Measurements from ENCODE around the gene SMARCAD1.

The SMARCAD1 gene

GRCh38 chr4:94202769-94203168 lies 4.9 kb upstream of the SMARCAD1 start:
- Histone ChIP-seq H2BK5ac (ENCODE audit: low read length) (no peak overlapping the region), H4K91ac (ENCODE audit: low read depth, low read length, poor library complexity) (no peak overlapping the region), H3K14ac (ENCODE audit: low read length) (no peak overlapping the region), H2BK12ac (ENCODE audit: low read length) (no peak overlapping the region), H3K36me3 (replicated peaks in 1 of 2; ENCODE audit: control insufficient read depth in 2 of 2, insufficient read depth in 2 of 2, low read length in 2 of 2) (no peaks in the 10 kb centered on the region), H3K4me1 (ENCODE audit: control insufficient read depth in 2 of 2, insufficient read depth in 1 of 2, low read depth in 1 of 2, low read length in 2 of 2) (no peaks in the 10 kb centered on the region), H3K27me3 (ENCODE audit: control insufficient read depth in 3 of 3, insufficient read depth in 3 of 3, low read depth in 1 of 3, low read length in 3 of 3) (no peaks in the 10 kb centered on the region), H2BK15ac (ENCODE audit: low read length) (no peak overlapping the region), H3K27ac (replicated peaks; ENCODE audit: low read length) (no peak overlapping the region), H3K4ac (ENCODE audit: low read length) (no peak overlapping the region), H2AK5ac (ENCODE audit: low read depth, low read length) (no peak overlapping the region), H2BK120ac (ENCODE audit: low read depth, low read length) (no peak overlapping the region), H3K9me3 (replicated peaks in 1 of 2; ENCODE audit: control insufficient read depth in 2 of 2, insufficient read depth in 1 of 2, low read depth in 1 of 2, low read length in 2 of 2) (no peaks in the 10 kb centered on the region), H2AFZ (ENCODE audit: low read length) (no peak overlapping the region), H3K4me3 (ENCODE audit: low read length in 2 of 2) (no peak overlapping the region), H3K9ac (ENCODE audit: low read depth, low read length, poor library complexity) (no peak overlapping the region), H4K8ac (ENCODE audit: low read depth, low read length) (no peak overlapping the region), H3K18ac (ENCODE audit: low read length) (no peak overlapping the region), H3K4me2 (ENCODE audit: insufficient read depth, low read length, poor library complexity, severe bottlenecking) (no peak overlapping the region), H3K23ac (ENCODE audit: low read depth, low read length, poor library complexity) (no peak overlapping the region), H3K79me1 (ENCODE audit: low read depth, low read length) (no peaks in the 10 kb centered on the region)
- no peak for DNase-seq (ENCODE audit: low spot score)
- no CpG with 5 or more reads among the region's 3 CpGs for WGBS, 2 donors (ENCODE audit: extremely low coverage in 2 of 2, insufficient read length in 2 of 2, insufficient replicate concordance in 1 of 2)

GRCh38 chr4:94208266-94208665 lies 601 bp downstream of the SMARCAD1 start:
- H3K27me3 ChIP-seq (ENCODE audit: control insufficient read depth in 3 of 3, insufficient read depth in 3 of 3, low read depth in 1 of 3, low read length in 3 of 3): no peaks in the 10 kb centered on the region
- H2BK120ac ChIP-seq (ENCODE audit: low read depth, low read length): no peak overlapping the region
- H3K14ac ChIP-seq (ENCODE audit: low read length): no peak overlapping the region
- H3K27ac ChIP-seq (replicated peaks; ENCODE audit: low read length): no peak overlapping the region
- peaks cover 6 to 46% of the 10 kb centered on the region in 2 donors for H3K36me3 ChIP-seq (replicated peaks in 1 of 2; ENCODE audit: control insufficient read depth in 2 of 2, insufficient read depth in 2 of 2, low read length in 2 of 2)
- no peak overlapping the region for H3K23ac ChIP-seq (ENCODE audit: low read depth, low read length, poor library complexity)
- peaks cover 0 to under 1% of the 10 kb centered on the region in 2 donors for H3K9me3 ChIP-seq (replicated peaks in 1 of 2; ENCODE audit: control insufficient read depth in 2 of 2, insufficient read depth in 1 of 2, low read depth in 1 of 2, low read length in 2 of 2)
- H4K8ac ChIP-seq (ENCODE audit: low read depth, low read length): no peak overlapping the region
- no peaks in the 10 kb centered on the region for H3K79me1 ChIP-seq (ENCODE audit: low read depth, low read length)
- H2BK15ac ChIP-seq (ENCODE audit: low read length): no peak overlapping the region
- DNase-seq (ENCODE audit: low spot score): no peak
- peak overlapping the region; percentile 48 for H3K4me2 ChIP-seq (ENCODE audit: insufficient read depth, low read length, poor library complexity, severe bottlenecking)
- H3K4ac ChIP-seq (ENCODE audit: low read length): no peak overlapping the region
- H3K4me3 ChIP-seq (ENCODE audit: low read length in 2 of 2): peak overlapping the region; percentile 61 to 93
- no peak overlapping the region for H2AK5ac ChIP-seq (ENCODE audit: low read depth, low read length)
- H3K18ac ChIP-seq (ENCODE audit: low read length): no peak overlapping the region
- no peak overlapping the region for H4K91ac ChIP-seq (ENCODE audit: low read depth, low read length, poor library complexity)
- no peak overlapping the region for H3K9ac ChIP-seq (ENCODE audit: low read depth, low read length, poor library complexity)
- WGBS, 2 donors (ENCODE audit: extremely low coverage in 2 of 2, insufficient read length in 2 of 2, insufficient replicate concordance in 1 of 2): no CpG with 5 or more reads among the region's 5 CpGs
- peak overlapping the region; percentile 94 for H2AFZ ChIP-seq (ENCODE audit: low read length)
- H3K4me1 ChIP-seq (ENCODE audit: control insufficient read depth in 2 of 2, insufficient read depth in 1 of 2, low read depth in 1 of 2, low read length in 2 of 2): peaks cover 4 to 8% of the 10 kb centered on the region in 2 donors
- H2BK5ac ChIP-seq (ENCODE audit: low read length): no peak overlapping the region
- no peak overlapping the region for H2BK12ac ChIP-seq (ENCODE audit: low read length)

DNA sequence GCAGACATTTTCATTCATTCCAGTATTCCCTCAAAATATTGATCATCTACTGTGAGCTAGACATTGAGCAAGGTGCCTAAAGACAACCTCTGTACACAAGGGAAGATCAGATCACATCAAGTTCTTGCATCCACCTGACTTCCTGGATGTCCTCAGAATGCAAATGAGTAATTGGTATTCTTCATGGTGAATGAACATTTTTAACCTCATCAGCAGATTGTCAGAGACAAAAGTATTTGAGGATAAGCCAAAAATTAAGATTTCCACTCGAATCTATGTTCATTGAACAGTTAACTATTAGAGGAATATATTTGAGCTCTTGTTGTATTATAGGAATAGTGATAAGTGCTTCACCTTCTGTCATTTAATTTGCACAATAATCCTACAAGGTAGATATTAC lies 1.3 kb downstream of the SMARCAD1 start:
- Histone ChIP-seq H4K91ac (ENCODE audit: low read depth, low read length, poor library complexity) (no peak overlapping the region), H3K9ac (ENCODE audit: low read depth, low read length, poor library complexity) (no peak overlapping the region), H3K27me3 (ENCODE audit: control insufficient read depth in 3 of 3, insufficient read depth in 3 of 3, low read depth in 1 of 3, low read length in 3 of 3) (no peaks in the 10 kb centered on the region), H3K36me3 (replicated peaks in 1 of 2; ENCODE audit: control insufficient read depth in 2 of 2, insufficient read depth in 2 of 2, low read length in 2 of 2) (peaks cover 9 to 53% of the 10 kb centered on the region in 2 donors), H2BK120ac (ENCODE audit: low read depth, low read length) (no peak overlapping the region), H2BK12ac (ENCODE audit: low read length) (no peak overlapping the region), H3K4me1 (ENCODE audit: control insufficient read depth in 2 of 2, insufficient read depth in 1 of 2, low read depth in 1 of 2, low read length in 2 of 2) (peaks cover 4 to 8% of the 10 kb centered on the region in 2 donors), H3K4me2 (ENCODE audit: insufficient read depth, low read length, poor library complexity, severe bottlenecking) (no peak overlapping the region), H3K9me3 (replicated peaks in 1 of 2; ENCODE audit: control insufficient read depth in 2 of 2, insufficient read depth in 1 of 2, low read depth in 1 of 2, low read length in 2 of 2) (peaks cover 0 to 7% of the 10 kb centered on the region in 2 donors), H3K18ac (ENCODE audit: low read length) (no peak overlapping the region), H4K8ac (ENCODE audit: low read depth, low read length) (no peak overlapping the region), H3K23ac (ENCODE audit: low read depth, low read length, poor library complexity) (no peak overlapping the region), H2AFZ (ENCODE audit: low read length) (no peak overlapping the region), H2BK15ac (ENCODE audit: low read length) (no peak overlapping the region), H3K79me1 (ENCODE audit: low read depth, low read length) (no peaks in the 10 kb centered on the region), H3K4me3 (ENCODE audit: low read length in 2 of 2) (peak overlapping the region in 1 of 2 donors; percentile 61), H3K14ac (ENCODE audit: low read length) (no peak overlapping the region), H2AK5ac (ENCODE audit: low read depth, low read length) (no peak overlapping the region), H3K27ac (replicated peaks; ENCODE audit: low read length) (no peak overlapping the region), H3K4ac (ENCODE audit: low read length) (no peak overlapping the region), H2BK5ac (ENCODE audit: low read length) (no peak overlapping the region)
- WGBS, 2 donors (ENCODE audit: extremely low coverage in 2 of 2, insufficient read length in 2 of 2, insufficient replicate concordance in 1 of 2): no CpG with 5 or more reads among the region's 1 CpG
- DNase-seq (ENCODE audit: low spot score): no peak

- Histone ChIP-seq H2BK15ac (ENCODE audit: low read length) (no peak overlapping the region), H3K4ac (ENCODE audit: low read length) (no peak overlapping the region), H4K8ac (ENCODE audit: low read depth, low read length) (no peak overlapping the region), H2AK5ac (ENCODE audit: low read depth, low read length) (no peak overlapping the region), H3K14ac (ENCODE audit: low read length) (no peak overlapping the region), H2BK12ac (ENCODE audit: low read length) (no peak overlapping the region), H3K18ac (ENCODE audit: low read length) (no peak overlapping the region), H2AFZ (ENCODE audit: low read length) (no peak overlapping the region), H3K9me3 (replicated peaks in 1 of 2; ENCODE audit: control insufficient read depth in 2 of 2, insufficient read depth in 1 of 2, low read depth in 1 of 2, low read length in 2 of 2) (peaks cover 0 to 28% of the 10 kb centered on the region in 2 donors), H3K23ac (ENCODE audit: low read depth, low read length, poor library complexity) (no peak overlapping the region), H3K4me1 (ENCODE audit: control insufficient read depth in 2 of 2, insufficient read depth in 1 of 2, low read depth in 1 of 2, low read length in 2 of 2) (peaks cover 4 to 8% of the 10 kb centered on the region in 2 donors), H3K4me2 (ENCODE audit: insufficient read depth, low read length, poor library complexity, severe bottlenecking) (no peak overlapping the region), H3K79me1 (ENCODE audit: low read depth, low read length) (no peaks in the 10 kb centered on the region), H3K27me3 (ENCODE audit: control insufficient read depth in 3 of 3, insufficient read depth in 3 of 3, low read depth in 1 of 3, low read length in 3 of 3) (no peaks in the 10 kb centered on the region), H2BK5ac (ENCODE audit: low read length) (no peak overlapping the region), H3K36me3 (replicated peaks in 1 of 2; ENCODE audit: control insufficient read depth in 2 of 2, insufficient read depth in 2 of 2, low read length in 2 of 2) (peaks cover 20 to 81% of the 10 kb centered on the region in 2 donors), H2BK120ac (ENCODE audit: low read depth, low read length) (no peak overlapping the region), H3K27ac (replicated peaks; ENCODE audit: low read length) (no peak overlapping the region), H4K91ac (ENCODE audit: low read depth, low read length, poor library complexity) (no peak overlapping the region), H3K9ac (ENCODE audit: low read depth, low read length, poor library complexity) (no peak overlapping the region), H3K4me3 (ENCODE audit: low read length in 2 of 2) (no peak overlapping the region)
- WGBS, 2 donors (ENCODE audit: extremely low coverage in 2 of 2, insufficient read length in 2 of 2, insufficient replicate concordance in 1 of 2): no CpG with 5 or more reads among the region's 2 CpGs
- no peak for DNase-seq (ENCODE audit: low spot score)
Measured at GRCh38 chr4:94211861-94212260, 4.2 kb downstream of the SMARCAD1 start.

Data from neuronal stem cell (in vitro differentiated cells).